NT2/D1 (cell line): Measurements from ENCODE around the gene SLIT3.

Source experiments
- SUZ12 ChIP-seq: IDR thresholded peaks from 2 replicates; pipeline ENCODE4 v1.6.1; 2011; ENCODE audit not compliant: insufficient read length, insufficient read depth; ENCODE audit errors: extremely low read depth
- YY1 ChIP-seq: IDR thresholded peaks from 2 replicates; pipeline ENCODE4 v1.6.1; 2011; ENCODE audit not compliant: insufficient read length, insufficient read depth

GRCh38 chr5:168694289-168694688 lies 606.6 kb downstream of the SLIT3 start:
- TF ChIP-seq SUZ12 (no peak), YY1 (no peak)
